ENCODE data around the gene ANKS1B.

- TF ChIP-seq ZFP30 (CRISPR knock-in tag; IDR thresholded peaks at IDR 0.05) (no peak), PPARA (CRISPR knock-in tag; IDR thresholded peaks at IDR 0.05; ENCODE audit: borderline replicate concordance) (no peak), CREB5 (CRISPR knock-in tag; IDR thresholded peaks at IDR 0.05; ENCODE audit: low read depth) (no peak), ARNTL (CRISPR knock-in tag; IDR thresholded peaks at IDR 0.05; ENCODE audit: borderline replicate concordance, low read depth) (no peak), RARB (CRISPR knock-in tag; IDR thresholded peaks at IDR 0.05) (no peak)
- TF ChIP-seq, protein P1, sequence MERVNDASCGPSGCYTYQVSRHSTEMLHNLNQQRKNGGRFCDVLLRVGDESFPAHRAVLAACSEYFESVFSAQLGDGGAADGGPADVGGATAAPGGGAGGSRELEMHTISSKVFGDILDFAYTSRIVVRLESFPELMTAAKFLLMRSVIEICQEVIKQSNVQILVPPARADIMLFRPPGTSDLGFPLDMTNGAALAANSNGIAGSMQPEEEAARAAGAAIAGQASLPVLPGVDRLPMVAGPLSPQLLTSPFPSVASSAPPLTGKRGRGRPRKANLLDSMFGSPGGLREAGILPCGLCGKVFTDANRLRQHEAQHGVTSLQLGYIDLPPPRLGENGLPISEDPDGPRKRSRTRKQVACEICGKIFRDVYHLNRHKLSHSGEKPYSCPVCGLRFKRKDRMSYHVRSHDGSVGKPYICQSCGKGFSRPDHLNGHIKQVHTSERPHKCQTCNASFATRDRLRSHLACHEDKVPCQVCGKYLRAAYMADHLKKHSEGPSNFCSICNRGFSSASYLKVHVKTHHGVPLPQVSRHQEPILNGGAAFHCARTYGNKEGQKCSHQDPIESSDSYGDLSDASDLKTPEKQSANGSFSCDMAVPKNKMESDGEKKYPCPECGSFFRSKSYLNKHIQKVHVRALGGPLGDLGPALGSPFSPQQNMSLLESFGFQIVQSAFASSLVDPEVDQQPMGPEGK (CRISPR knock-in tag; IDR thresholded peaks at IDR 0.05; ENCODE audit: borderline replicate concordance), result no peak
- TF ChIP-seq, protein P2, sequence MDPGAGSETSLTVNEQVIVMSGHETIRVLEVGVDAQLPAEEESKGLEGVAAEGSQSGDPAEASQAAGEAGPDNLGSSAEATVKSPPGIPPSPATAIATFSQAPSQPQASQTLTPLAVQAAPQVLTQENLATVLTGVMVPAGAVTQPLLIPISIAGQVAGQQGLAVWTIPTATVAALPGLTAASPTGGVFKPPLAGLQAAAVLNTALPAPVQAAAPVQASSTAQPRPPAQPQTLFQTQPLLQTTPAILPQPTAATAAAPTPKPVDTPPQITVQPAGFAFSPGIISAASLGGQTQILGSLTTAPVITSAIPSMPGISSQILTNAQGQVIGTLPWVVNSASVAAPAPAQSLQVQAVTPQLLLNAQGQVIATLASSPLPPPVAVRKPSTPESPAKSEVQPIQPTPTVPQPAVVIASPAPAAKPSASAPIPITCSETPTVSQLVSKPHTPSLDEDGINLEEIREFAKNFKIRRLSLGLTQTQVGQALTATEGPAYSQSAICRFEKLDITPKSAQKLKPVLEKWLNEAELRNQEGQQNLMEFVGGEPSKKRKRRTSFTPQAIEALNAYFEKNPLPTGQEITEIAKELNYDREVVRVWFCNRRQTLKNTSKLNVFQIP (CRISPR knock-in tag; IDR thresholded peaks at IDR 0.05; ENCODE audit: borderline replicate concordance, low read depth), result no peak
Observed at GRCh38 chr12:100027671-100028070, 42.9 kb upstream of the ANKS1B start.
